ENCODE data around the gene CCDC136. TPM values are rescaled to one million over a fixed set of nuclear protein-coding genes. Genes with fewer than 3 reads are reported as not detected.
A peak's percentile ranks its signal among the peaks of the same experiment; 100 is the strongest.

The CCDC136 gene
- total and polyA plus RNA-seq, 10 donors, result 0.77 to 9.8 (median 4.5) TPM

- Histone ChIP-seq H3K36me3 (peaks cover 0 to 18% (median 0%) of the 10 kb centered on the region in 6 donors), H3K27me3 (replicated peaks in 1 of 7) (no peaks in the 10 kb centered on the region), H3K27ac (no peak overlapping the region), H3K4me1 (no peaks in the 10 kb centered on the region), H3K4me3 (no peak overlapping the region), H3K9me3 (no peaks in the 10 kb centered on the region)
- intact Hi-C loops (cut with DNase I; ENCODE audit: low total_unique reads), result no loop called here
- 78 to 93% (median 84%) methylated on average over 6 of the region's 6 CpGs for WGBS, 5 donors
- no peak for DNase-seq
- TF ChIP-seq, protein P1, sequence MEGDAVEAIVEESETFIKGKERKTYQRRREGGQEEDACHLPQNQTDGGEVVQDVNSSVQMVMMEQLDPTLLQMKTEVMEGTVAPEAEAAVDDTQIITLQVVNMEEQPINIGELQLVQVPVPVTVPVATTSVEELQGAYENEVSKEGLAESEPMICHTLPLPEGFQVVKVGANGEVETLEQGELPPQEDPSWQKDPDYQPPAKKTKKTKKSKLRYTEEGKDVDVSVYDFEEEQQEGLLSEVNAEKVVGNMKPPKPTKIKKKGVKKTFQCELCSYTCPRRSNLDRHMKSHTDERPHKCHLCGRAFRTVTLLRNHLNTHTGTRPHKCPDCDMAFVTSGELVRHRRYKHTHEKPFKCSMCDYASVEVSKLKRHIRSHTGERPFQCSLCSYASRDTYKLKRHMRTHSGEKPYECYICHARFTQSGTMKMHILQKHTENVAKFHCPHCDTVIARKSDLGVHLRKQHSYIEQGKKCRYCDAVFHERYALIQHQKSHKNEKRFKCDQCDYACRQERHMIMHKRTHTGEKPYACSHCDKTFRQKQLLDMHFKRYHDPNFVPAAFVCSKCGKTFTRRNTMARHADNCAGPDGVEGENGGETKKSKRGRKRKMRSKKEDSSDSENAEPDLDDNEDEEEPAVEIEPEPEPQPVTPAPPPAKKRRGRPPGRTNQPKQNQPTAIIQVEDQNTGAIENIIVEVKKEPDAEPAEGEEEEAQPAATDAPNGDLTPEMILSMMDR (IDR thresholded peaks at IDR 0.05 in 8 of 11, conservative IDR thresholded peaks at IDR 0.05 in 3 of 11), result no peak
- no peak for TF ChIP-seq POLR2A (IDR thresholded peaks at IDR 0.05)
- TF ChIP-seq POLR2AphosphoS5 (IDR thresholded peaks at IDR 0.05), result no peak
Observed at GRCh38 chr7:128804484-128804883, 12.7 kb downstream of the CCDC136 start.

- TF ChIP-seq POLR2AphosphoS5 (IDR thresholded peaks at IDR 0.05), result no peak
- DNase-seq, result no peak
- WGBS, 5 donors, result 93 to 97% (median 94%) methylated on average over 5 of the region's 5 CpGs
- Histone ChIP-seq H3K9me3 (no peaks in the 10 kb centered on the region), H3K27me3 (replicated peaks in 1 of 7) (no peaks in the 10 kb centered on the region), H3K4me3 (no peak overlapping the region), H3K4me1 (no peaks in the 10 kb centered on the region), H3K27ac (no peak overlapping the region), H3K36me3 (peaks cover 0 to 18% (median 0%) of the 10 kb centered on the region in 6 donors)
- intact Hi-C loops (cut with DNase I; ENCODE audit: low total_unique reads), result no loop called here
Observed at GRCh38 chr7:128805225-128805624, 13.5 kb downstream of the CCDC136 start.

GRCh38 chr7:128807191-128807590, 15.4 kb downstream of the CCDC136 start:
- 74 to 90% (median 79%) methylated on average over 8 of the region's 8 CpGs for WGBS, 5 donors
- TF ChIP-seq POLR2A (IDR thresholded peaks at IDR 0.05) (no peak), POLR2AphosphoS5 (IDR thresholded peaks at IDR 0.05) (peak in 2 of 3 donors; percentile 19 to 38)
- TF ChIP-seq, protein P1 (IDR thresholded peaks at IDR 0.05 in 8 of 11, conservative IDR thresholded peaks at IDR 0.05 in 3 of 11), result no peak
- Histone ChIP-seq H3K36me3 (peaks cover 0 to 18% (median 0%) of the 10 kb centered on the region in 6 donors), H3K9me3 (no peaks in the 10 kb centered on the region), H3K27ac (no peak overlapping the region), H3K4me1 (peaks cover 0 to 1% (median 0%) of the 10 kb centered on the region in 6 donors), H3K27me3 (replicated peaks in 1 of 7) (no peaks in the 10 kb centered on the region), H3K4me3 (no peak overlapping the region)
- no peak for DNase-seq
- intact Hi-C loops (cut with DNase I; ENCODE audit: low total_unique reads), result no loop called here

- WGBS, 5 donors, result 72 to 93% (median 82%) methylated on average over 1 to 3 of the region's 3 CpGs
- TF ChIP-seq, protein P1 (IDR thresholded peaks at IDR 0.05 in 8 of 11, conservative IDR thresholded peaks at IDR 0.05 in 3 of 11), result no peak
- no peak for TF ChIP-seq POLR2A (IDR thresholded peaks at IDR 0.05)
- no peak for TF ChIP-seq POLR2AphosphoS5 (IDR thresholded peaks at IDR 0.05)
- H3K36me3 ChIP-seq, result peaks cover 0 to 18% (median 0%) of the 10 kb centered on the region in 6 donors
- no peak overlapping the region for H3K4me3 ChIP-seq
- DNase-seq, result no peak
- peaks cover 0 to 13% (median 4%) of the 10 kb centered on the region in 6 donors for H3K4me1 ChIP-seq
- H3K9me3 ChIP-seq, result no peaks in the 10 kb centered on the region
- no peak overlapping the region for H3K27ac ChIP-seq
- H3K27me3 ChIP-seq (replicated peaks in 1 of 7), result no peaks in the 10 kb centered on the region
- intact Hi-C loops (cut with DNase I; ENCODE audit: low total_unique reads), result no loop called here
Observed at GRCh38 chr7:128809363-128809762, 17.6 kb downstream of the CCDC136 start.

- Histone ChIP-seq H3K4me1 (peaks cover 0 to 13% (median 4%) of the 10 kb centered on the region in 6 donors), H3K27me3 (replicated peaks in 1 of 7) (no peaks in the 10 kb centered on the region), H3K27ac (no peak overlapping the region), H3K36me3 (peaks cover 0 to 7% (median 0%) of the 10 kb centered on the region in 6 donors), H3K9me3 (no peaks in the 10 kb centered on the region), H3K4me3 (no peak overlapping the region)
- TF ChIP-seq, protein P1 (IDR thresholded peaks at IDR 0.05 in 8 of 11, conservative IDR thresholded peaks at IDR 0.05 in 3 of 11), result no peak
- TF ChIP-seq POLR2A (IDR thresholded peaks at IDR 0.05) (no peak), POLR2AphosphoS5 (IDR thresholded peaks at IDR 0.05) (no peak)
- no peak for DNase-seq
- WGBS, 5 donors, result 78 to 100% (median 97%) methylated on average over 2 of the region's 2 CpGs
- intact Hi-C loops (cut with DNase I; ENCODE audit: low total_unique reads), result no loop called here
Observed at GRCh38 chr7:128810473-128810872, 18.7 kb downstream of the CCDC136 start.
